HG03378 (cell line): ENCODE results near the gene PPT2.

Experiments
- ATAC-seq: cut with Tn5 transposase; IDR thresholded peaks from one replicate; pipeline ENCODE4 v1.9.1; 2021; ENCODE audit warnings: mild to moderate bottlenecking, moderate library complexity; ENCODE audit not compliant: unreplicated experiment

Gene PPT2, protein sequence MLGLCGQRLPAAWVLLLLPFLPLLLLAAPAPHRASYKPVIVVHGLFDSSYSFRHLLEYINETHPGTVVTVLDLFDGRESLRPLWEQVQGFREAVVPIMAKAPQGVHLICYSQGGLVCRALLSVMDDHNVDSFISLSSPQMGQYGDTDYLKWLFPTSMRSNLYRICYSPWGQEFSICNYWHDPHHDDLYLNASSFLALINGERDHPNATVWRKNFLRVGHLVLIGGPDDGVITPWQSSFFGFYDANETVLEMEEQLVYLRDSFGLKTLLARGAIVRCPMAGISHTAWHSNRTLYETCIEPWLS

DNA sequence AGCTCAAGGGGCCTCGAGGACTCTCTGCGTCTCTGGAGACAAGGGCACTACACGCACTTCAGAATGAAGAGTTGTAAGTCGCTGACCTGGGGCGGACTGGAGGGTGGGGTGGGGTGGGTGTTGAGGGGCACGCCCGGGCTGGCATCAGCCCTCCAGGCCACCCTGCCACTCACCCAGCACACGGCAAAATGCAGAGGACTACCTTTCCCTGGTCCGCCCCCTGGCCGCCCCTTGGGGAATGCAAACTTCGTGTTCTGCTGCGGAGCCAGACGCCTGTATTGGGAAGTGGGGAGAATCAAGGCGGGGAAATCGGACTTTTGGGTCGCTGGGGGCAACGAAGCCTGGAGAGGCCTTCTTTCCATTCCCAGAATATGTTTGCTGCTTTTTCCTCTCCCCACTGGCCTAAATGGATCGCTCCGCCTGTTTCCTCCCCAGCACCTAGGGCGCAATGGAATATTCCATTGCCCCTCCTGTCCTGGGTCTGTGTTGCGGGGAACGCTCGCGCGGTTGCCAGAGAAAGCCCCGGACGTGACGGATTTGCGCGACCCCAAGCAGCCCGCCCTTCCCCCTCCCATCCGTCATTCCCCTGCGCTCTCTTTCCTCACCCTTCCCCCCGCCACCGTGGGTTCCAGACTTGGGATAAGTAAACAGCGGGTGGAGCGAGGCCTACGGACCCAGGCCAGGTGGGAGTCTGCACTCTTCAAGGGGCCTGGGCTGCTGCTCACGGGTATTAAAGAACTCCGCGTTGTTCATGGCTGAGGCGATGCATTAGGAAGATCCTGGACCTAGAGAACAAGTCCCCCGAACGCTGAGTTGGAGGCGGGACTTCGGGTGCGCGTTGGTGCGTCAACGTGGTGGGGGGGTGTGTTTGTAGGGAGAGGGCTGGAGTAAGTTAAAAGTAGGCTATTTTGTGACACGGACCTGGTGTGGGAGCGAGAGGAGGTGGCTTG is at the start of gene PPT2:
Gene PPT2, plus strand, starts transcription at position 578 of the 950 bp plus-strand sequence. CDS start 454 bp downstream, outside the sequence.
- ATAC-seq: no peak

DNA sequence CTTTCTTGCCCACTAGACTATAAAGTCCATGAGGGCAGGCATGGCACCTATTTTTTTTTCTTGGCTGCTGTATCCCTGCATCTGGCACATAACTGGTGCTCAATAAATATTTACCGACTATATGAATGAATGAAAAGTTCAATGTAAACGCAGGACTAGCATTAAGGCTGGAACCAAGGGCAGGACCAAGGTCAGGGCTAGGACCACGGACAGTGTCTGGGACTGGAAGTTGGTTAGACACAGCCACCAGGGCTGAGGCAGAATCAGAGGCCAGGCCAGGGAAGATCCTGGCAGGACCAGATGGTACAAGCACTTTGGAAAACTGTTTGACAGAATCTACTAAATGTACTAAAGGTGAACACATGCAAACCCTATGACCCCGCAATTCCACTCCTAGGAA is 48.5 kb upstream of the PPT2 start:
- no peak for ATAC-seq

DNA sequence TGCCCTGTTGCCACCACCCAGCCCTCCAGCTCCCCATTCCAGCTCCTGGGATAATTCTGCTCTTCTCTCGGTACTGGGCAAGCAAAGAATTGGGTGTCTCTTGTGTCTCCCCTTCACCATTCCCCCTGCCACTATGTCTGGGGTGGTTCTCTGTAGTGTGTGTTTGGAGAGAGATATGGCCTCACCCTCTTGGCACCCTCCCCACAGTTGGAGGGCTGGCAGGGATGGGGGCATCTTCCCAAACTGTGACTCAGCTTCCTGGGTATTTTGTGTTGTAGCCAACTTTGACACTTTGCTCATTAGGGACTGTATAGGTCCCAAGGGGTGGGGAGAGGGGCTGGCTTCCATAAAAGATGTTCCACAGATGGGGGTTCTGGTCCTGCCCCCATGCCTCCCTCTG is 46.5 kb upstream of the PPT2 start:
- no peak for ATAC-seq

DNA sequence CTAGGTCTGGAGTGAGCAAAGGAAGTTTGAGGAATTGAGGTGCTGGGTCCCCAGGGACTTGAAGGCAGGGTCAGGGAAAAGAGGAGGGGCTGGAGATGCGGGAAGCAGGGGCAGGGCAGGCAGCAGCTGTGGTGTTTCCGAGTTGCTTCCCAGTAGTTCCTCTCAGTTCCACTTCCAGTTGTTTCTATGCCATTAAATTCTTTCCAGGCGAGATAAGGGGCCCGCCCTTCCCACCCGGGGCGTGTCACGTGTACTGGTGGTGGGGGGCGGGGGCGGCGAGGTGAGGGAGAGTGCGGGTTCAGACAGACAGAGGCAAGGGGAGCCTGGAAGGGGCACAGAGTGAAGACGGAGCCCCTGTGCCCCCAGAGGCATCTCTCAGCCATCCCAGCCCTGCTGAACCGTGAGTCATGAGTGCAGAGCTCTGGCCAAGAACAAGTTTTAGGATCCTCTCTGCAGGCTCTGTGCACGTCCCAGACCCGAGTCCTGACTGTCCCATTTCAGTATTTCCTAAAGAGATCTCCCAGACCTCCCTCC is 45.8 kb upstream of the PPT2 start:
- ATAC-seq: no peak

DNA sequence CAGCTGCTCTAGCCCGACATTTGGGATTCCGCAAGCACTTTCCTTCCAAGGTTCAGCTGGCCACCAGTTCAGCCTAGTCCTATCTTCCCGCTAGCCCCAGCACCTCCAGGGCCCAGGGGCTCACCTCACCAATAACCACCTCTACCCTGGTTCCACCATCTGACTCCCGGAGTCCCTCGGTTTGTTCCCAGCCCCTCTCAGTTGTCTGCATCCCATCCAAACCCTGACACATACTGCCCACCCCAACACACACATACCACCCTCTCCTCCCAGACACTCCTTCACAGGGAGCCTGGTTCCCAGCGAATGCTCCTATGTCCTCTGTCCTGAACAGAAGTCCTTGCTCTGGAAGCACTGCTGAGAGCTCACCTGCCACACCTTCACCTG is 45.2 kb upstream of the PPT2 start:
- ATAC-seq: no peak

DNA sequence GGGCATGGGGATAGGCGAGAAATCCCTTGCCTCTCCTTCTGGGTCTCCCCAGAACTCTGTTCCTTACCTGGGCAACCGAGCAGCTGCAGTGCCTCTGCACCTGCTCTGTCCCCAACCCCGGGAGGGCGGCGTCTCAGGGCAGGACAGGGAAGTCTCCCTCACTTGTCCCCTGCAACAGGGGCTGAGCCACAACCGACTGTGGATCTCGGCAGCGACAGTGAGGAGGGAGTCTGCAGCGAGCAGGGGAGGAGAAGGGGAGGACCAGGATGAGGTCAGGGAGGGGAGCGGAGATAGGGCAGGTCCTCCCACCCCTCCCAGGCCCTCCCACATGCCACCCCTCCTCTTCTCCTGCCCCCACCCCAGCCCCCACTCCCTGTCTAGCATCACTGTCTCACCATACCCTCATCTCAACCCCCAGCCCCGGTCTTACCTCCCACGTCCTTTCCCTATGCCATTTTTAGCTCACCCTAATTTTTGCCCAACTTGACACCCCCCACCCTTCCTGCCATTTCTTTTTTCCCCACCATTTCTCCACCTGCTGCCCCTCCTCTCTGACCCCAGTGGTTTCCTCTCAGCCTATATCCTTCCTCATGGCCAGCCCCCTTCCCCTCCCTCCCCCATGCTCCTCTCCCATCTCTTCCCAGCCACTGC is 44.7 kb upstream of the PPT2 start, which contains the start of gene TNXB:
Gene TNXB, minus strand, starts transcription at position 225 of the 651 bp plus-strand sequence. CDS start 11,140 bp downstream, outside the sequence.
- ATAC-seq: no peak

DNA sequence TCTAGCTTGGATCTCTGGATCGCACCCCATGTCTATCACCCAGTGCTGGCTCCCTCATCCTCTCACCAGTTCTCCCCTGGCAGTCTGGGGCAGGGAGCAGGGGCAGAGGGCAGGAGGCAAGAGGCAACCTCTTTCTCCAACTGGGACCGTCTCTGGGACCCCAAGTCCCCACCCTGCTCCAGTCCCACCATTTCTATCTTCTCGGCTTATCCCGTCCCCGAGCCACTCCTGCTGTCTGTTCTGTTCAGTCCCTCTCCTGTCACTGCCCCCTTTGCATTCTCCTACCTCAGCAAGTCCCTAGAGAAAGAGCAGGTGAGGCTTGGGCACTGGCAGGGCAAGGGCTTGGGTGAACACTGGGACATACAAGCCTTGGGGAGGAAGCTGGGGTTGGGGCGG is 44.2 kb upstream of the PPT2 start:
- ATAC-seq: no peak

DNA sequence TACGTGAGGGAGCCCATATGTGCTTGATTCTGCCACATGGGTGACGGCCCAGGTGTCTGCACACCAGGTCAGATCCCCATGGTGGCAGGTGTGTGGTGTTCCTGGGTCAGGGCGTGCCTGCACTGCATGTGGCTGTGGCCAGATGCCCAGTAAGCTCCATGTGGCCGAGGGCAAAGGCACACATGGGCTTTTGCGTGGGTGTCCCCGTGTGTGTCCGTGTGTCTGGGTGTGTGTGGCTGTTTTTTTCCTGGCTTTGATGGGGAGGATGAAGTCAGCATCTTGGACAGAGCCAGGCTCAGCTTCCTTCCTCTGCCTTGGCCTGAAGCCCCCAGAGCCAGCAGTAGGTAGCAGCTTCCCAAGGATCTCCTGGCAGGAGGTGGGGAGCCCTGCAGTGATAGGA is 43.3 kb upstream of the PPT2 start:
- ATAC-seq: no peak

DNA sequence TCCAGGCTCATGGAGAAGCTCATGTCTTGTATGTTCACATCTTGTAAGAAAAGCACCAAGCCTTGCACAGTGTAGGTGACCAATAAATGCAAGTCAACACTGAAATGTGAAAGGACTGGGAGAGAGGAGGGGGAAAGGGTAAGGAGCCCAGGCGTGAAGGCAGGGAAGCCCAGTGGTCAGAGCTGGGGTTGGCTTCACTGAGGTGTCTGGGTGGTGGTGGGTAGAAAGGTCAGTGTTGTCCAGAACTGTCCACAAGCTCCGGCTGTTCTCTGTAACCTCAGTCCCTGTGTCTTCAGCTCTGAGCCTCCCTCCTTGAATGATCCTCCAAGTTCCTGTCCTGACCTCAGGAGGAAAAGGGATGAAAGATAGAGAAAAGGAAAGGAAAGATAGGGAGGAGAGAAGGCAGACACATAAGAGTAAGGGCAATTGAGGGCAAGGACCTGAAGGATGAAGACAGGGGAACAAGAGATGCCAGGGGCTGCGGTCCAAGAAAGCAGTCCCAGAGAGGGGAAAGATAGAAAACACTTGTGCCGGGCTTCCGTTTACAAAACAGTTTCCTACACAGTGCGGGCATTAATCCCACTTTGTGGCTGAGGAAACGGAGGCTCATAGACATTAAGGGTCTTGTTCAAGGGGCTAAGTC is 42.4 kb upstream of the PPT2 start:
- no peak for ATAC-seq

DNA sequence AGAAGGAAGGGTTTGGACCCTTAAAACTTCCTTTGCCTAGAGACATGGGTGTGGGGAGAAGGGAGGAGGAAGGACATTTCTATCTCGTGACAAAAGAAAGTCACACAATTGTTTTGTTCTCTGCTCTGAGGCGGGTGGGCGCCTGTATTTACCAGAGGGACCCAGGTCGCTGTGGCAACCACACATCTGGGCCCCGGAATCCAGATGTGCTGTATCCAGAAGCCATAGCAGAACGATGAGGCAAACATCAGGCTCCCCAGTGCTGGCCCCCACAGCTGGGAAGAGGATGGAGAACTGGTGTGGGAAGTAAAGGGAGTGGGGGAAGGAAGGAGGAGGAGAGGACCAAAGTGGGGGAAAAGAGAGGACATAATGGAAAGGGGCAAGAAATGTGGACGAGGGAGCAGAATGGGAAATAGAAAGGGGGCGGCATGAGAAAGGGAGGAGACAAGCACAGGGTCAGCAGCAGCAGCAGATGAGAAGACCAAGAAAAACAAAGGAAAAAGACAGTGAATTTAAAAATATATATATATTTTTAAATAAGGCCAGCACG is 41.4 kb upstream of the PPT2 start:
- ATAC-seq: no peak

DNA sequence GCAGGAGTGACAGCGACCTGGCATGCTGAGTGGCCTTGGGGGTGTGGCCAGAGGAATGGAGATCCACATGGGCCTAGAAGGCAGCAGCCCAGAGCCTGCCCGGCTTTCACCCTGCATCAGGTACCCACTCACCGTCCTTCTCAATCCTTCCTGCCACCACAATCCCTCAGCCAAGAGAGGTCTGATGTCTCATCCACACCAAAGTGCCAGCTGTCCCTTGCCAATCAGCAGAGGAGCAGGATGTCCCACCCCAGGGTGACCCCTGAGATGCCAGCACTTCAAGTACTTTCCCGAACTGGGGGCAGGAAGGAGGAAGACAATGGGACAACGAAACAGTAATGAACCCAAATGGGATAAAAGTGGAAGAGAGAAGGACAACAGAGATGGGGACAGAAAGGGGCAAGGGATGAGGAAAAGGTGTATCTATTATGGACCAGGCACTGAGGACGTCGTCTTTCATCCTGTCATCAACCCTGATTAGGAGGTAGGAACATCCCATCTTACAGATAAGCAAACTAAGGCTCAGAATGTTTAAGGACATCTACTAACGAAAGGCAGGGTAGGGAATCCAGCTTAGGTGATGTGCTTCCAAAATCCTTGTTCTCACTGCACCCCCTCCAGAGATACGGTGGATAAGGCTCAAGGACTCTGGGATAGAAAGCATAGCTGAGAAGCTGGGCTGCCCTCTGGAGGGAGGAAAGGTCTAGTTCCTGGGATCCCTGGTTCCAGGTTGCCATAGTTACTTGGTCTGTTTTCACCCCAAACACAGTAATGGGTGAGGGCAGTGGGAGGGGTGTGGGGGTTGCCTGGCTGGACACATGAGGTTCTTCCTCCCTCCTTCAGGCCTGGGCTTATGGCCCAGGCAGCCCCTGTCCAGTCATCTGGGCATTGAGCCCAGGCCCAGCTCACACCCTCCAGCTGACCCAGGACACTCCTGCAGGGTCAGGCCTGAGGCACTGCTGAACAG is 40.3 kb upstream of the PPT2 start:
- ATAC-seq: no peak

DNA sequence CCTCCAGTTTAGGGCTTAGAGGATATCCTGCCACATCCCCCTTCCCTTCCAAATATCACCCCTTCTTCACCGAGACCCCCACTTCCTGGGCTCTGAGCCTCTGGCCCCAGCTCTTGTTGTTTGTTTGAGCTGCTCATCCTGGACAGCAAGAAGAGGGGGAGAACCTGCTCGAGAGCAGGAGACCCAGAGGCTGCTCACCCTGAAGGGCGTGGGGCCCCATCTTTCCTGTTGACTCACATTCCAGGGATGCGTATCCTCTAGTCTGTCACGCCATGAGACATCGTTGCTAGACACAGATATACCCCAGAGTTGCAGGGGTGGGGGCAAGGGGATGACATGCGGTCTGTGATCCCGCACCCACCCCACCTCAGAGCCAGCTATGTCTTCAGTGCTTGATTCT is 39.1 kb upstream of the PPT2 start:
- ATAC-seq: no peak

DNA sequence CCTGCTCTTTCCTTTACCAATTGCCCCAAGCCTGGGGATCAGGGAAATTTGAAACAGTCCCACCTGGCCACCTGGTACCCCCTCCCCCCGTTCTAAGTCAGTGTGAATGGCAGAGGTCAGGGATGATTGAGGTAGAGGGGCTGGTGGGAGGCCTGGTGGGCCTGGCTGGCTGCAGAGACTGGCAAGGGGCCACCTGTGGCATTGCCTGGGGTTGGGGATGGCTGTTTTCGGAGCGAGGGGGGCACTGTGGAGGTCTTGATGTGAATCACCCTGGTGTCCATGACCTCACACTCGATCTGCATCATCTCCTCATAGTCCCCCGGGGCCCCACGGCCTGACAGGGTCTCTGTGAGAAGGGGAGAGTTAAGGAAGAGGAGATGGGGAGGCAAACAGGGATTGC is 38.3 kb upstream of the PPT2 start:
- ATAC-seq: no peak

DNA sequence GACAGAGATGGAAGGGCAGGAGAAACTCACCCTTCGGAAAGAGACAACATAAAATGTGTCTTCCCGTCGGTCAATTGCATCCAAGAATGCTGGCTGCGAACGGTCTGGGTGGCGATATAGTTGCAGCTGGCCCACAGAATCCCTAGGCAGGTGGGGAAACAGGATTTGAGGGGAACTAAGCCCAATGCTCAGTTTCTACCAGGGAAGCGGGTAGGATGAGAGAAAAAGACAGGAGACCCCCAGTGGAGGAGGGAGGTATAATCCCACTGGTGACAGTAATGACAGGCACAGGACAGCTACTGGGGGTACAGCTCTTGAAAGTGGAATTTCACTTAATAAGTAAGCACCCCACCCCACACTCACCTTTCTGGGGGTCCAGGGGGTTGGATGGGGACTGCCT is 37.3 kb upstream of the PPT2 start:
- no peak for ATAC-seq

DNA sequence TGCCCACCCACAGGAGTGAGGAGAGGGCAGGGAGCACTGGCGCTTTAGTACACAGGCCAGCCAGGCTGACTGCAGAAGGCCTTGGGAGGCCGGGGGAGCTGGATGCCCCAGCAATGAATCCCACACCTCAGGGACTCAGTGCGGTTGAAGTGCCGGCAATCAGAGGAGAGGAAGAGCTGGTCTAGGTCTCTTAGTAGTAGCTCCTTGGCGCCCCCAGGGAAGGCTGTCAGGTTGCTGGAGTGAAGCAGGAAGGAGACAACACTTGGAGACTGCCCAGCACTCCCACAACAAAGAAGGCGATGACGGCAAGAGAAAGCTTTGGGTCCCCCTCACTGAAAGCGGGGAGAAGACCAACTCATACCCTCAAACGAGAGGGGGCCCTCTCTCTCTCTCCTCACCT is 36.5 kb upstream of the PPT2 start:
- ATAC-seq: no peak

DNA sequence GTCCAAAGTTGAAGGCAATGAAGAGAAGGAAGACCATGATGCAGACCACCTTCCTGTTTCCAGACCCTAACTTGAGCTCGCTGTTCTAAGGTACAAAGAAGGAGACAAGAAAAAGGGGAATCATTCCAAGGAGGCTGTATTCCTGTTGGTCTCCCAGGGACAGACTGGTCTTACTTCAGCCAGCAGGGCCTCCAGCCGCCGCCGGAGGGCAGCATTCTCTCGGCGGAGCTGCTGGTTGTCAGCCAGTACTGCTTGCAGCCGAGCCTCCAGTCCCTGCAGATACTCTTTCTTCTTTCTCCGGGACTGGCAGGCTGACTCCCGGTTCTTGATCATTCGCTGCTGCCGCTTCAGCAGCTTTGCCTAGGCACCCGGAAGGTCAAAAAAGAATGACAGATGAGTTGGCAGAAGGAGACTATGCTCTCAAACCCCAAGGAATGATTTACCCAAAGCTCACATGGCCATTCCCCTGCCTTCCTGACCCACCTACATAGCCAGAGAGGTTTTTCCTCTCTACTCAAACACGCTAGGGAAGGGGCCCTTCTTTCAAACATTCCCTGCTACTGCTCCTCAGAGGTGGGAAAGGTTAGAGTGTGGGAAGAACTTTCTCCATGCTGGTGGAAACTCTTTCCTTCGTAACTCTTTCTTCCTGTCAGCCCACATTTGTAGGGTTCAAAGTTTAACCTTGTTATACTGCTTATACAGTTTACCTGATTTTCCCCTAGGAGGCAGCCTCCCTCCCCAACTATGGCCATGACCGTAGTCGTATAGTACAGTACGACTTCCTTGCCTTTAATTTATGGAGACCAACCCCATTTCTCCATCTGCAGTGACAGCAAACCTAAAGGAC is 34.9 kb upstream of the PPT2 start:
- no peak for ATAC-seq

DNA sequence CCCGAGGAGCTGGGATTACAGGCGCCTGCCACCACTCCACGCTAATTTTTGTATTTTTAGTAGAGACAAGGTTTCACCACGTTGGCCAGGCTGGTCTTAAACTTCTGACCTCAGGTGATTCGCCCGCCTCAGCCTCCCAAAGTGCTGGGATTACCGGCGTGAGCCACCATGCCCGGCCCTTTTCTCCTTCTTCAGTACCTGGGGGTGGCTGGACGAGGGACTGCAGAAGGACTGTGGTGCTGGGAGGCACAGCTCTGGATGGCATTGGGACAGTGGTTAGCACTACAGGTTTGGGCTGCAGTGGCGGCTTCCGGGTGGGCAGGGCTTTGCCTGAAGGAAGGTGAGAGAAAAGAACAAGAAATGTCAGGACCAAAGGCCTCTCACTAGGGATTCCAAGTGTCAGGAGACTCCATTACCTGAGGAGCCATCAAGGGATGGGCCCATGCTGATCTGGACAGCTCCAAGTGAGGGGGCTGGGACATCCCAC is 33.3 kb upstream of the PPT2 start:
- no peak for ATAC-seq

DNA sequence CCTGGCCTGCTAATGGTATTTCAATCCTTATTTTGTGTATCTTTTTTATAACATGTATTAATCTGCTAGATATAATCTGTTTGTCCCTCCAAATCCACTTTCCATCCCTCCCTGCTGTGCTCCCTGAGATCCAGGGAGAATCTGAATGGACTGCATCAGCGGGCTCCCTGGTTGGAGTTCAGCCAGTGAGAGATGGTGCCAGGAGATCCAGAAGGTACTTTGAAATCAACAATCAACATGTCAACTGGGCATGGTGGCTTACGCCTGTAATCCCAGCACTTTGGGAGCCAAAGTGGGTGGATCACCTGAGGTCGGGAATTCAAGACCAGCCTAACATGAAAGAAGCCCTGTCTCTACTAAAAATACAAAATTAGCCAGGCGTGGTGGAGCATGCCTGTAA is 30.3 kb upstream of the PPT2 start:
- no peak for ATAC-seq
